HG03139 (cell line): Measurements from ENCODE around the gene PCNX3.

Experiments used
- ATAC-seq: cut with Tn5 transposase; IDR thresholded peaks from one replicate; pipeline ENCODE4 v1.9.1; 2021; ENCODE audit not compliant: unreplicated experiment

Gene PCNX3

GRCh38 chr11:65685981-65686380 is 70.4 kb downstream of the PCNX3 start:
- ATAC-seq: no peak
